Right hindlimb (tissue), 1 donor: Measurements from ENCODE around the gene RCBTB2.

Source experiments
- DNase-seq: peaks from one replicate; pipeline ENCODE4 v3.0.0-alpha.2; 2018

The RCBTB2 gene

DNA sequence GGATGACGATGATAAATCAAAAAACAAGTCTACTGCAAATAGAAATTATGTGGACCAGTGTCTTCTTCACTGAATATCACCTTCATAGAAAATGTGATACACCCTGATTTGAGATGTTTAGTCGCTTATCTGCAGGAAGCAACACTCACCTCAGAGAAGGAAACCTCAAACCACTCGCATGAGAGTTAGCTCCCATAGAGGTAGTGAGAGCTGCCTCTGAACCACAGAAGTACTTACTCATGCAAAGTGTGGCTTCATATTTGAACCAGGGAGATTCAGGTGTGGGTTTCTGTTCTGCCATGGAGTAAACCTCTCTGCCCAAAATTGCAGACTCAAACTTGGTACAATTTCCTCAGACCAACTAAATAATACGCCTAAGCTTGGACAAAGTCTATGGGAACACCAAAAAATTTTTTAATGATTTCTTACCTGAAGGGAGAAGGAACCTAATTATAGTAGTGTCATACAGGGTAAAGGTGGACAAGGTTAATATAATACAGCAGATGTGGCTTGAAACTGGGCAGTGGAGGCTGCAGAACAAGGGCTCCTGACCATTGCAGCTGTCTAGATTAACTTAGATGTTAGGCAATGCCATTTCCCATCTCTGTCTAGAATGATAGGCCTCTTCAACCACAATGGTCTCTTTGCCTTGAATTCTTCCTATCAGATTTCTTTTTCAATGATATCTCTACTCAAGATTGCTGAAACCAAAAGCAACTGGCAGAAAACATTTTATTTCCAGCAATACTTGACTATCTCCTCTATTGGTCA lies 29.6 kb upstream of the RCBTB2 start:
- no peak for DNase-seq

DNA sequence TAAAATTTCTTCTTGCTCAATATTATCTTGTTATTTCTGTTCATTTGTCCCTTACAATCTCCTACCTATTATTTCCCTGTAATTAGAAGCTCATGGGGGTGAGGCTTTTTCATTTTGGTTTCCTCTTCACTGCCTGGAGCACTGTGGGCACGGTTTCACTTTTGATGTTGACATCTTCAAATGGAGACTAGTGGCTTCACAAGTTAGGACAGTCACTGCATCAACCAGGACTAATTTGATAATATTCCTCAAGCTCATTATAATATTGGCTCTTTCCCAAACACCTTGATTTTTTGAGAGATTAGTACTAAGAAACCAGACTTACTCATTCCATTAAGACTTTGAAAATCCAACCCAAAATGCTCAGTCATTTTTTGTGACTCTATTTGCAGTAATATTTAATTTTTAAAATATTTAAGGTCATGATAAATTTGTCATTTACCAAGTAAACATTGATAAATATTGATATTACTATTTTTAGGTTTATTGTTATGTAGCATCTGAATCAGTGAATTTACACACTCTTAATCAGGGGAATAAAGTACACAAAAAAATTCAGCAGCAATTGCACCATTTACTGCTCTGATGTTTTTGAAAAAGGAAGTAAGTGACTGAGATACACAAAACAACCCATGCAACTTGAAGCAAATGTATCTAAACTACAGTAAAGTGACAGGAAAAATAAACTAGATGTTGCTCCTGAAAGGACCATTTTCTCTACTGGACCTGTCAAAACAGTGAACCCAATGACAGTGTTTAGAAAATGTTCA lies 28.8 kb upstream of the RCBTB2 start:
- DNase-seq = no peak

GRCh38 chr13:48560657-48561337 lies 27.9 kb upstream of the RCBTB2 start:
- no peak for DNase-seq

GRCh38 chr13:48559638-48560320 lies 26.9 kb upstream of the RCBTB2 start:
- DNase-seq = no peak

DNA sequence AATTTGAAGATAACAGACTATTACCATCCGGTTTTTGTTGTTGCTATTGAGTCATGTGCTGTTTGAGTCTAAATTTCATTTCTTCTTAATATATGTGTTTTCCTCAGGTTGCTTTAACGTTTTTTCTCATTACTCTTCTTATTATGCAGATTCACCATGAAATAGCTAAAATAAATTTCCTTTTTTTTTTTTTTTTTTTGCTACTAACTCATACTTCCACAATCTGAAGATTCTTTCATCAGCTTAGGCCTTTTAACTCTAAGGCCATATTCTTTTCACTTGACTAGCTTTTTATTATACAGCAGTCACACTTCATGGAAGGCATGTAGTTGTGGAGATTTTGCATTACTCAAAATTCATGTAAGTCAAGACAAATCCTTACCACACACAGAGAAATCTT lies 23.9 kb upstream of the RCBTB2 start:
- no peak for DNase-seq

GRCh38 chr13:48555441-48555840 lies 22.6 kb upstream of the RCBTB2 start:
- no peak for DNase-seq

DNA sequence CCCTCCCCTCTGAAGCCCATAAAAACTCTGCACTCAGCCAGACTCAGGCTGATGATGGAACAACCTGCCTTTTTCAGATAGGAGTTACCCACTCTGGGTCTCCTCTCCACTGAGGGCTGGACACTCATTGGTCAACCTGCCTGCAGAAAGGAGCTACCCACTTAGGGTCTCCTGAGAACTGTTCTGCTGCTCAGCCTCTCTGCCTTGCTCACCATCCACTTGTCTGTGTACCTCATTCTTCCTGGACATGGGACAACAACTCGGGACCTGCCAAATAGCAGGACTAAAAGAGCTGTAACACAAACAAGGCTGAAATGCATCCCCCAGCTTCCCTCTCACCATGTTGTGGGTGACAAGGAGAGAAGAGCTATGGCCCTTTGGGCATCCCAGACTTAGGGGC lies 18.4 kb upstream of the RCBTB2 start:
- no peak for DNase-seq

DNA sequence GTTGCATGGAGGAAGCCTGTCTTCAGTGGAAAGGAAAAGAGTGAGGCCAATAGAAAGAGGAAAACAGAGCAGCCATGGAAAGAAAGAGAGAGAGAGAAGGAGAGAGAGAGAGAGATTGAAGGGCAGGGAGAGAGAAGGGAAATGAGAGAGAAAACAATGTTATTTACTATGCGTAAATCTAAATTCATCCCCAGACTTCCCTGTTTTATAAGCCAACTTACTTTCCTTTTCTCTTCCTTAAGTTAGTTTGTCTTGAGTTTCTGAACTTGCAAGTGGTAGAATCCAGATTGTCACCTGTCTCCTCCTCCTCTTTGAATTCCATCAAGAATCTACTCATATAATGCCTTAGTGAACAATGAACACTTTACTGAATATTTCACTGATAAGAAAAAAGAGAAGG lies 16.8 kb upstream of the RCBTB2 start:
- no peak for DNase-seq

DNA sequence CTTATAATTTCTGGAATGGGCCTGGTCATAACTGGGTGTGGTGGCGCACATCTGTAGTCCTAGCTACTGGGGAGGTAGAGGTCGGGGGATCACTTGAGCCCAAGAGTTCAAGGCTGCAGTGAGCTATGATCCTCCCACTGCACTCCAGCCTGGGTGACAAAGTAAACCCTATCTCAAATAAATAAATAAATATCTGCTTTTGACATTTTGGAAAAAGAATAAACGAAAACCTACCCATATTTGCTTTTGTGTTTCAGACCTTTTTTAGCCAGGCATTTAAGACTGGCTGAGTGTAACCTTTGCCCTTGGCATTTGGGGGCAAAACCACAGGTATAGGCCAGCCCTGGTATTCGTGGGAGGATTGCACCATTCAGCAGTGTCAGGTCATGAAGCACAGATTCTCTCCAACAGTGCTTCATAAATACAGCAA lies 14.8 kb upstream of the RCBTB2 start:
- no peak for DNase-seq

DNA sequence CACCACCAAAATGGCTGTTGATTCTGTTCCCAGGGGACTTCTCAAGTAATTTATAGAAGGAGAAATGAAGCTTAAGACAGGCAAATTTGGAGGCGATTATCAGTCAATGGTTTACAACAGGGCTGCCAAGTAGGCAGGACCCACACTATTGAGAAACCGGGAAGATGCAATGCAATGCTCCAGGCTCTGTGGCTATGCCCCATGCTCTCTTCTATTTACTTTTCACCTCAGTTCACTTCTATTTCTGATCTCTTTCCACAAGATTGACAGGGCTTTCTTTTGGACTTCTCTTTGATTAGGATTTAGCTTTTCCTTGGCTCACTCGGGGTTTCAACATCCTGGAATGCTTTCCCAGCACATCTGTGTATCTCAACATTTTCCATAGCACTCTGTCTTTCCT lies 12.7 kb upstream of the RCBTB2 start:
- no peak for DNase-seq

DNA sequence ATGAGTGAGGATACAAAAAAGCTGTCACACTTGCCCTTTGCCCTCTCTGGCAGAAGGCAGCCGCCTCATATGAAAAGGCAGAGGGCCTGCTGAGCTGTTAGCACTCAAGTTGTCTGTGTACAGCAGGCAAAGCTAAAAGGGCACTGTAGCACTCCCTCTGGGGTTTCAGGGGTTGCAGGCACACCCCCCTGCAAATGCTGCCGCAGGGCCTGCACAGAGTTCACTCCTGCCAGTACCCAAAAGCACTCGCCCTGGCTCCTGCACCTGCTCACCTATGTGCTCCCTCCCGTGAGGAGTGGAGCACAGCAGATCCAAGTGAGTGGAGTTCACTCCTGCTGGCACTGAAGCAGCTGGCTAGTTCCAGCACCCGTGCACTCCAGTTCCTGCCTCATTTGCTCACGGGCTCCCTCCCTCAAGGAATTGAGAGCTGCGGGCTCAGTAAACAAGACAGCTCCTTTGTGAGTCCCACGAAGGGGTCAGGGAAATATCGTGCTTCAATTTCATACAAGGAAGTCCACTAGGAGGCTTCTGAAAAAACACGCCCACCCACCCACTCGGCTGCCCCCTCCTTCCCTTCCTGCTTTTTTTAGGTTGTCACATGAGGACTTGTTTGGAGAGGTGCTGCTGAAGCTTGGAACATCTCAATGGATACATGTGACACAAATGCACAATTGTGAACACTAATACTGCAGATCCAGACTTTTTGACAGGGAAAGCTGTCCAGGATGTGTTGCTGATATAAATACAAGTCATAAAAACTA lies 9.9 kb upstream of the RCBTB2 start:
- peak; percentile 54 for DNase-seq

GRCh38 chr13:48542138-48542537 lies 9.3 kb upstream of the RCBTB2 start:
- no peak for DNase-seq

GRCh38 chr13:48539550-48539949 lies 6.7 kb upstream of the RCBTB2 start:
- no peak for DNase-seq

- DNase-seq = no peak
Observed at GRCh38 chr13:48536621-48537250, 3.9 kb upstream of the RCBTB2 start.

GRCh38 chr13:48535766-48536165 lies 2.9 kb upstream of the RCBTB2 start:
- no peak for DNase-seq

GRCh38 chr13:48534911-48535501 lies 2.1 kb upstream of the RCBTB2 start:
- no peak for DNase-seq

DNA sequence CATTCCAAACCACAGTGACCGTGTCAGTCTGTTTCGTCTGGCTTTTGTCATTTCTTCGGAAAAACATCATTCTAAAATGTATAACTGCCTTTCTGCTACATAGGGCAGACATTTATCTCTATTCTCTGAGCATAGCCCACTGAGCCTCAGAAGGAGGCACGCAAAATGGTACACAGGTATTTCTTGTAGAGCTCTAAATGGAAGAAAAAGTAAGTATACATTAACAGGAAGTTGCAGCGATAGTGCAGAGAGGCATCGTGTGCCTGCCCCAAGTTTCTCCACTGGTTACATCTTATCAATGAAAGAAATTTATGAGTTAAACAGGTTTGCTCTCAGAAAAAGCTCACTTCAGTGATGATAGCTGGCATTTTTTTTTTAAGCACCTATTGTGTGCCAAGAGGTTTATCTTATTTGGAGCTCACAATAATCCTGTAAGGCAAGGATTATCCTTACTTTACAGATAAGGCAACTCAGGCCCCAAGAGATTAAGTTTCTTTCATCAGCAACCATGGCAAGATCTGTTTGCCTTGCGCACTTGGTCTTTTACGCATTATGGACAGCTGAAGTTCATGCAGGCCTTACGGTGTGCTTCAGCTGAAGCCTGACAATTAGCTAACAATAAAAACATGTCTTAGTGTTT lies 1.2 kb upstream of the RCBTB2 start:
- DNase-seq = no peak

DNA sequence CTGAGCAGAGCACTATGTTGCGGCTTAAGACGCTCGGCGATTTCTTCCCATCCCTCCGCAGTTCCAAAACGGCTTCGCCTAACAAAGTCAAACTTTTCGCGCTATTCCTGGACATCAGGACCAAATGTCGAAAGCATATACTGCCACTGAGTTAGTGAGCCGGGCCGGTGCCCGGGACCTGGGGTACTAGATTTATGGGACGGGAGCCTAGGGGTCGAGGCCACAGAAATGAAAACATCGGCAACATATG lies 699 bp downstream of the RCBTB2 start:
- DNase-seq = no peak

GRCh38 chr13:48531416-48532255 lies 1.2 kb downstream of the RCBTB2 start:
- no peak for DNase-seq

- DNase-seq = no peak
Observed at GRCh38 chr13:48530833-48531232, 2.0 kb downstream of the RCBTB2 start.
